Body of pancreas (tissue), 4 donors: ENCODE measurements around the gene AFDN.

Source experiments
- POLR2A ChIP-seq, 3 donors: fragments of 450-650 bp; IDR thresholded peaks; one replicate each; pipeline ENCODE4 v1.6.1; 2016; ENCODE audit warnings: antibody characterized with exemption in 3 of 3, mild to moderate bottlenecking in 2 of 3
- TF ChIP-seq, protein P1 (sequence below), 7 experiments: fragments of 450-650 bp in 4 of 7; fragments of 200-600 bp in 3 of 7; sonication (generic) in 3 of 7; IDR thresholded peaks; one replicate each; pipeline ENCODE4 v1.5.1; 2016 to 2019; ENCODE audit warnings: antibody characterized with exemption in 7 of 7

DNA sequence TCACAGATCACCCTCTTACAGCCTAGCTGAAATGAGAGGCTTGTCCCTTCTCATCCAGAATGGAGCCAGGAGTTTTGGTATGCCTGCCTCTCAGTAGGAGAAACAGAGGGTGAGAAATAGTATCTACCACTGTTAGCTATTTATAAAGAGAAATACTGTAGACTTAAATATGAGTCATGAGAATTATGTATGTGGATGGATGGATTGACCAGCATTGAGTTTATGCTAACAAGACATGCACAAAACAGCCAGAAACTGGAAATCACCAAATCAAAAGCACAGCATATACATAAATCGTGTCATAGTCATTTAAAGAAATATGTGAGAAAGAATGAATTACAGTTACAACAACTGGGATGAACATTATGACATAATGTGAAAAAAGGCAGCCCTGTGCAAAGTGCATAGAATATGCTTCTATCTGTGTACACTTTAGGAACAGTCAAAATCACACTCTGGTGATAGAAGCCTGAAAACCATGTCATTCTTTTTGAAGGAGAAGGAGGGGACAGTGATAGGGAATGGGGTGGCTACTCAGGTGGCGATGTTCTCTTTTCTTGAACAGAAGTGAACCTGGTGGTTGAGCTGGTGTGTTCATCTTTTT lies 90.9 kb downstream of the AFDN start:
- TF ChIP-seq, protein P1, sequence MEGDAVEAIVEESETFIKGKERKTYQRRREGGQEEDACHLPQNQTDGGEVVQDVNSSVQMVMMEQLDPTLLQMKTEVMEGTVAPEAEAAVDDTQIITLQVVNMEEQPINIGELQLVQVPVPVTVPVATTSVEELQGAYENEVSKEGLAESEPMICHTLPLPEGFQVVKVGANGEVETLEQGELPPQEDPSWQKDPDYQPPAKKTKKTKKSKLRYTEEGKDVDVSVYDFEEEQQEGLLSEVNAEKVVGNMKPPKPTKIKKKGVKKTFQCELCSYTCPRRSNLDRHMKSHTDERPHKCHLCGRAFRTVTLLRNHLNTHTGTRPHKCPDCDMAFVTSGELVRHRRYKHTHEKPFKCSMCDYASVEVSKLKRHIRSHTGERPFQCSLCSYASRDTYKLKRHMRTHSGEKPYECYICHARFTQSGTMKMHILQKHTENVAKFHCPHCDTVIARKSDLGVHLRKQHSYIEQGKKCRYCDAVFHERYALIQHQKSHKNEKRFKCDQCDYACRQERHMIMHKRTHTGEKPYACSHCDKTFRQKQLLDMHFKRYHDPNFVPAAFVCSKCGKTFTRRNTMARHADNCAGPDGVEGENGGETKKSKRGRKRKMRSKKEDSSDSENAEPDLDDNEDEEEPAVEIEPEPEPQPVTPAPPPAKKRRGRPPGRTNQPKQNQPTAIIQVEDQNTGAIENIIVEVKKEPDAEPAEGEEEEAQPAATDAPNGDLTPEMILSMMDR (IDR thresholded peaks at IDR 0.05) = no peak
- TF ChIP-seq POLR2A (IDR thresholded peaks at IDR 0.05) = no peak
